ENCODE data around the gene DOK5.

The DOK5 gene

GRCh38 chr20:54506643-54507042, 31.2 kb downstream of the DOK5 start:
- no peaks in the 10 kb centered on the region for H3K27me3 ChIP-seq (ENCODE audit: insufficient read depth, low read length, poor library complexity, severe bottlenecking)
- H3F3A ChIP-seq (ENCODE audit: low read depth) = no peaks in the 10 kb centered on the region
- no peak overlapping the region for H3K4me2 ChIP-seq (ENCODE audit: low read depth, low read length, poor library complexity, severe bottlenecking)
- H3K9me2 ChIP-seq (replicated peaks; ENCODE audit: low read depth, low read length) = no peaks in the 10 kb centered on the region
- no peaks in the 10 kb centered on the region for H3K79me2 ChIP-seq (ENCODE audit: insufficient read depth, low read length)
- H3K4me1 ChIP-seq (ENCODE audit: insufficient read depth, low read length, poor library complexity, severe bottlenecking) = no peaks in the 10 kb centered on the region
- no peak overlapping the region for H2AFZ ChIP-seq (ENCODE audit: low read length)
- no peaks in the 10 kb centered on the region for H3K9me3 ChIP-seq (ENCODE audit: insufficient read depth, low read depth, low read length)
- H3K9ac ChIP-seq (ENCODE audit: low read depth, low read length, poor library complexity, severe bottlenecking) = no peak overlapping the region
- no peaks in the 10 kb centered on the region for H4K20me1 ChIP-seq (ENCODE audit: insufficient read depth, low read length, poor library complexity, severe bottlenecking)
- TF ChIP-seq EZH2phosphoT487 (IDR thresholded peaks at IDR 0.05; ENCODE audit: borderline replicate concordance) (no peak), CTCF (conservative IDR thresholded peaks at IDR 0.05; ENCODE audit: low read length) (no peak)
- H3K36me3 ChIP-seq (ENCODE audit: insufficient read depth, low read length) = no peaks in the 10 kb centered on the region
- H3K4me3 ChIP-seq (ENCODE audit: low read length, poor library complexity, severe bottlenecking) = no peak overlapping the region

DNA sequence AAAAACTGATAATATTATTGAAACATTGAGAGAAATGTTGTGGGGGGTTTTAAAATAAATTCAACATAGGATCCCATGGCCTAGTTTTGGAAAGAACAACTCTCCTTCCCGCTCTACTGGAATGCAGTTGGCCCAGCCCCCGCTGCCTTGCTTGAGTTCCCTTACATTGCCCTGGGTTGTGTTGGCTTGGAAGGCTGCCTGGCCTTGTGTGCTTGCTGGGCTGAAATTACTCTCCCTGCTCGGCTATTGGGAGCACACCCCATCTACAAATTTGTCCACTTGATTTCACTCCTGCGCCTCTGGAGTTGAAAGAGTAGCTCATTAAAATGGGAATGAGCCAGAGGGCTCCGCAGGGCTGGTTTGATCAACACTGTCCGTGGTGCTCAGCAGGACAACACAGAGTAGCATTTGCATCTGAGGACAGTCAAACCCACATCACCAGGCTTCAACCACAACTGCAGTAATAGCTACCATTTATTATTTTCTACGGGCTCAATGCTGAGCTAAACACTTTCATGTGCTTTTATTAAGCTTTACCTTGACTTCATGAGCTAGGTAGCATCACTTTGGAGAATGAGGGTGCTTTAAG, 35.2 kb downstream of the DOK5 start:
- H2AFZ ChIP-seq (ENCODE audit: low read length) = no peak overlapping the region
- H3K9me3 ChIP-seq (ENCODE audit: insufficient read depth, low read depth, low read length) = no peaks in the 10 kb centered on the region
- no peak overlapping the region for H3K9ac ChIP-seq (ENCODE audit: low read depth, low read length, poor library complexity, severe bottlenecking)
- TF ChIP-seq CTCF (conservative IDR thresholded peaks at IDR 0.05; ENCODE audit: low read length) (no peak), EZH2phosphoT487 (IDR thresholded peaks at IDR 0.05; ENCODE audit: borderline replicate concordance) (no peak)
- H3F3A ChIP-seq (ENCODE audit: low read depth) = no peaks in the 10 kb centered on the region
- H3K4me2 ChIP-seq (ENCODE audit: low read depth, low read length, poor library complexity, severe bottlenecking) = no peak overlapping the region
- H3K4me3 ChIP-seq (ENCODE audit: low read length, poor library complexity, severe bottlenecking) = no peak overlapping the region
- H3K27me3 ChIP-seq (ENCODE audit: insufficient read depth, low read length, poor library complexity, severe bottlenecking) = no peaks in the 10 kb centered on the region
- no peaks in the 10 kb centered on the region for H3K36me3 ChIP-seq (ENCODE audit: insufficient read depth, low read length)
- H4K20me1 ChIP-seq (ENCODE audit: insufficient read depth, low read length, poor library complexity, severe bottlenecking) = no peaks in the 10 kb centered on the region
- H3K9me2 ChIP-seq (replicated peaks; ENCODE audit: low read depth, low read length) = no peaks in the 10 kb centered on the region
- H3K79me2 ChIP-seq (ENCODE audit: insufficient read depth, low read length) = no peaks in the 10 kb centered on the region
- no peaks in the 10 kb centered on the region for H3K4me1 ChIP-seq (ENCODE audit: insufficient read depth, low read length, poor library complexity, severe bottlenecking)

DNA sequence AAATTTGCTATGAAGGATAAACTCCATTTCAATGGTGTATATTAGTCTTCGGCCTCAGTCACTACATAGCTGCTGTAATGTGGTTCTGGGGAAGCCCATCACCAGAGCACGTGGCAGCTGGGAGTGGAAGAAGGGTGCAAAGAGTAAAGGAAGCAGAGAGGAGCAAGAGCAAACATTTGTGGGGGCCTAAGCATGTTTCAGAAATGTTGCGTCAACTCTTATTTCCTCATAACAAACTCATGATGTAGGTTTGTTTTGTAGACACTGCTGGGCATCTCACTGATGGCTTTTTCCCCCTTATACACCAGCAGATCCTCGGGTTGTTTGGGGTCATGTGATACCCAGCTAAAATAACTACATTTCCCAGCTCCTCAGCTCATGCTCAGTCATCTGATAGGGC, 37.3 kb downstream of the DOK5 start:
- Histone ChIP-seq H3K9ac (ENCODE audit: low read depth, low read length, poor library complexity, severe bottlenecking) (no peak overlapping the region), H4K20me1 (ENCODE audit: insufficient read depth, low read length, poor library complexity, severe bottlenecking) (no peaks in the 10 kb centered on the region), H3K27me3 (ENCODE audit: insufficient read depth, low read length, poor library complexity, severe bottlenecking) (no peaks in the 10 kb centered on the region), H3K36me3 (ENCODE audit: insufficient read depth, low read length) (no peaks in the 10 kb centered on the region), H3K79me2 (ENCODE audit: insufficient read depth, low read length) (no peaks in the 10 kb centered on the region), H2AFZ (ENCODE audit: low read length) (no peak overlapping the region), H3F3A (ENCODE audit: low read depth) (no peaks in the 10 kb centered on the region), H3K9me2 (replicated peaks; ENCODE audit: low read depth, low read length) (no peaks in the 10 kb centered on the region), H3K4me1 (ENCODE audit: insufficient read depth, low read length, poor library complexity, severe bottlenecking) (no peaks in the 10 kb centered on the region), H3K4me3 (ENCODE audit: low read length, poor library complexity, severe bottlenecking) (no peak overlapping the region), H3K4me2 (ENCODE audit: low read depth, low read length, poor library complexity, severe bottlenecking) (no peak overlapping the region), H3K9me3 (ENCODE audit: insufficient read depth, low read depth, low read length) (no peaks in the 10 kb centered on the region)
- no peak for TF ChIP-seq EZH2phosphoT487 (IDR thresholded peaks at IDR 0.05; ENCODE audit: borderline replicate concordance)
- TF ChIP-seq CTCF (conservative IDR thresholded peaks at IDR 0.05; ENCODE audit: low read length) = no peak

All from Loucy (cell line).